HFFc6 (cell line): ENCODE data around the gene TMEM154. TPM values are rescaled to one million over a fixed set of nuclear protein-coding genes. Genes with fewer than 3 reads are reported as not detected.

Experiments
- DNase-seq: peaks from one replicate; pipeline ENCODE4 v3.0.0-alpha.2; 2018
- H3K27ac Mint-ChIP-seq: 2 replicates; pipeline ENCODE4 v1.8.0; 2020; ENCODE audit warnings: mild to moderate bottlenecking, mixed read lengths
- H3K27me3 Mint-ChIP-seq: 2 replicates; pipeline ENCODE4 v1.8.0; 2021; ENCODE audit warnings: mild to moderate bottlenecking, moderate library complexity, mixed read lengths; ENCODE audit not compliant: insufficient read depth
- H3K36me3 Mint-ChIP-seq: 2 replicates; pipeline ENCODE4 v1.8.0; 2021; ENCODE audit warnings: low read depth, mixed read lengths
- H3K4me1 Mint-ChIP-seq: 2 replicates; pipeline ENCODE4 v1.8.0; 2020; ENCODE audit warnings: low read depth, mixed read lengths
- H3K4me3 Mint-ChIP-seq: 2 replicates; pipeline ENCODE4 v1.8.0; 2020; ENCODE audit warnings: mild to moderate bottlenecking, moderate library complexity, mixed read lengths
- H3K9me3 Mint-ChIP-seq: 2 replicates; pipeline ENCODE4 v1.8.0; 2020; ENCODE audit warnings: mild to moderate bottlenecking, mixed read lengths
- CTCF ChIP-seq: fragments of 200-600 bp; sonication (generic); IDR thresholded peaks from 2 replicates; pipeline ENCODE4 v1.5.0; 2021; ENCODE audit warnings: antibody characterized with exemption, mild to moderate bottlenecking
- total RNA-seq, 6 experiments: library from RNA; stranded (reverse); fragmentation: NEBNext Ultra II Directional; extraction: Animal tissue kit (Norgen Biotek cat#: 25700); gene quantifications; 2 replicates in 1 of 6; 3 replicates in 5 of 6; pipeline ENCODE4 v1.2.3, GENCODE V29; 2021

TMEM154 gene
- total RNA-seq, 6 experiments from 2014 or later: 0.23 to 4.0 (median 0.95) TPM

DNA sequence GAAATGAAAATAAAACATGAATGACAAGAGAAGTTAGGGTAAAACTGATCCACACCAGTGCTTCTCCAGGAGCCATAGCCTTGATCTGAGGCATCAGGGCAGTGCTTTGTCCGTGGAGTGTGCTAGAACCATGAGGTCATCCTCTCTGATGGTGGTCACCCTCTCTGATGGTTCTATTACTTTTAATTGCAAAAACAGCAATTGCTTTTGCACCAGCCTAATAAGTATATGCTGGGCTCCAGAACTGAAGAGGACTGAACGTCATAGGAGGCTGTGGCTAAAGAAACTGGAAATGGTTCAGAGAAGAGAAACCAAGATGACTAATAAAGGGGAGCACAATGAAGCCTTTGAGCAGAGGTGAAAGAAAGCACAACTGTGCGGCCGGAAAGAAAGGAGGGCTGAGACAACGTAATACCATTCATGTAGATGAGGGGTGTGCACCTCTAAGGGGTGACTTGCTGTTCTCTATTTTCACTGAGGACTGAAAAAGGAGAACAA is 17.0 kb upstream of the TMEM154 start:
- TF ChIP-seq CTCF: no peak
- Mint-ChIP-seq H3K4me1 (no peaks in the 10 kb centered on the region), H3K4me3 (no peak overlapping the region), H3K27me3 (peaks cover 46% of the 10 kb centered on the region), H3K9me3 (no peaks in the 10 kb centered on the region; the same call in 1 of the 2 replicates), H3K27ac (no peak overlapping the region), H3K36me3 (no peaks in the 10 kb centered on the region)
- no peak for DNase-seq

DNA sequence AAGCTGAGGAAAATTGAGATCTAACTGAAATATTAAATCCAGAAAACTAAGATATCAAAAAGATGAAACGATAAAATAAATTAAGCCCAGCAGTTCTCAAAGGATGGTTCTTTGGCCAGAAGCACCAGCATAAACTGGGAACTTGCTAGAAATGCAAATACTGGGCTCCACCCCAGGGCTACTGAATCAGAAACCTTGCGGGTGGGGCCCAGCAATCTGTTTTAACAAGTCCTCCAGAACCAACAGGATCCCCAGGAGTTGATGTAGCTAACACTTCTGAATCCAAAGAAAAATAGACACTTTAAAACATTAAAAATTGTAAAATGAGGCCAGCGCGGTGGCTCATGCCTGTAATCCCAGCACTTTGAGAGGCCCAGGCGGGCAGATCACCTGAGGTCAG is 14.1 kb upstream of the TMEM154 start:
- Mint-ChIP-seq H3K4me1 (no peaks in the 10 kb centered on the region; the same call in 1 of the 2 replicates), H3K9me3 (no peaks in the 10 kb centered on the region), H3K27ac (no peak overlapping the region), H3K27me3 (peaks cover 42% of the 10 kb centered on the region), H3K4me3 (no peak overlapping the region), H3K36me3 (no peaks in the 10 kb centered on the region)
- no peak for DNase-seq
- TF ChIP-seq CTCF: no peak

- no peak for DNase-seq
- H3K4me1 Mint-ChIP-seq: no peaks in the 10 kb centered on the region; the same call in 1 of the 2 replicates
- TF ChIP-seq CTCF: no peak
- H3K27me3 Mint-ChIP-seq: peaks cover 44% of the 10 kb centered on the region
- no peak overlapping the region for H3K27ac Mint-ChIP-seq
- H3K4me3 Mint-ChIP-seq: no peak overlapping the region
- no peaks in the 10 kb centered on the region for H3K36me3 Mint-ChIP-seq
- no peaks in the 10 kb centered on the region for H3K9me3 Mint-ChIP-seq
Measured at GRCh38 chr4:152691761-152692160, 12.0 kb upstream of the TMEM154 start.

DNA sequence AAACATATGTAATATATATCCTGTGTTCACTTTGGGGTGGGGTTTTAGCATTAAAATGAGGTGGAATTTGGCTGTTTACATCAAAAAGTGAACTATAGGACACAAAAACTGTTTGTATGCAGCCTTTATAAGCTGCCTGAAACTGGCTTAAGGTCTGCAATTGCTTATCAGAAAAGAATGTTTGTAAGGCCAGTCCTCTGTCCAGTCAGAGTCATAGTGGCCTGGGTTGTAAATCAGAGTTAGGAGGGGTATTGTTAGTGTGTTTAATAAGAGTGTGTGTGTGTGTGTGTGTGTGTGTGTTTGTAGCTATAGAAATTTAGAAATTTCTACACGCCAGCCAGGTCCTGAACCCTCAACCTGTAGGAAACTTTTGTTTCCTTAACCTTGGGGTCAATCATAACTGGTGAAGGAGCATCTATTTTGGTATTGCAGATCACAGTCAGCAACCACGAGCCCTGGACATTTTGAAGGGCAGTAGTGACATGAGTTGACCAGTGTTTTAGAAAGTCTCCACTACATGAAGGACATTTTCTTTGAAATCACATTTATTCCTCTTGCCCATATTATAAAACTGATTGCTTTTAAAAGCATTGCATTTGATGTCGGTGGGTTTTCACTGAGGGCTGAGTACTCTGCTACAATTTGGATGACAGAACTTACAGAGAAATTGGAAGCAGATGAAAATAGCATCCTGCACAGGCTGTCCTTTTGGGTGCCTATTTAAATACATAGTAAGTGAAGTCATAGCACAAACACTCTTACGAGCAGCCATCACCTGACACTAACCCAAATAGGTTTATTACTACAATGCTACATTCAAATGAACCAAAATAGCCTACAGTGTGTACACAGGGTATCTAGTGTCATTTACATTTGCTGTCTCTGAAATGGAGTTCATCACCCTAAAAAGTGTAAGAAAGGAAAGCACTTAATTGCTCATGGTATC is 11.2 kb upstream of the TMEM154 start:
- DNase-seq: peak; percentile 54

More for the DNA sequence above, 11.2 kb upstream of the TMEM154 start:
- H3K9me3 Mint-ChIP-seq: no peaks in the 10 kb centered on the region
- TF ChIP-seq CTCF: no peak
- no peak overlapping the region for H3K27ac Mint-ChIP-seq
- H3K27me3 Mint-ChIP-seq: peaks cover 48% of the 10 kb centered on the region
- no peaks in the 10 kb centered on the region; the same call in 1 of the 2 replicates for H3K4me1 Mint-ChIP-seq
- H3K4me3 Mint-ChIP-seq: no peak overlapping the region
- H3K36me3 Mint-ChIP-seq: no peaks in the 10 kb centered on the region
